ENCODE measurements around the gene ADGRD1.

ADGRD1 gene

DNA sequence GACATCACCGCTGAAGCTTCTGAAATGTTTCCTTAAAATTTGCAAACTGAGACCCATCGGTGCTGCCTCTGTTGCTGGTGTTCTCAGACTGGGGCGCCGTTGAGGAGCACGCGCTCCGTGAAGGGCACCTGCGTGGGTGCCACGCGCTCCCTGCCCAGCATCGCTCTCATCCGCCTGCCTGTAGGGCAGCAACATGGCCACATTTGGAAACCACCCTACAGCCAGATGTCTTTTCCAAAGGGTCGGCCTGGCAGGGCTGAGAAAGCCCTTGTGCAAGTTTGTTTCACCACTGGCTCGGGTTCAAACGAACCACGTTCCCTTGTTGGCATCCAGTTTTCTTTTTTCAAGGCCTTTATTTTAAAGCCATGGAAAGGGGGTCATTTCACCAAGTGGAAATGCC is 13.9 kb downstream of the ADGRD1 start:
- DNase-seq, result no peak

DNA sequence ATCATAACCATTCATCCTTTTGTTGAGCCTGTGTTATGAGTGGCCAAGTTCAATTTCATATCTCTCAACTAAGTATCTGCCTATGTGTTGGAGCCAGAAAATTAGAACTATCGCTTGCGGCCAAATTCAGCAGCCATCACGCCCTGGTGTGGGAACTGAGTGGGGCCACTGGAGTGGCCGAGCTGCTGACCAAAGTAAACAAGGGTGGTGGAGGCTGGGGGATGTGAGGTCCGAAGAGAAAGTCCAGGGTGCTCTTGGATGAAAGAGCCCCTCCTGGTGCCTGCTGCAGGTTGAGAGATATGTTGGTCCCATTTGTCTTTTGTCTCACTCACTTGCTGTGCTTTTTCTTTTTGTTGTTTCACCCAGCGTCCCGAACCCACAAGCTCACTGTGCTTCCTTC is 14.9 kb downstream of the ADGRD1 start:
- DNase-seq, result no peak

DNA sequence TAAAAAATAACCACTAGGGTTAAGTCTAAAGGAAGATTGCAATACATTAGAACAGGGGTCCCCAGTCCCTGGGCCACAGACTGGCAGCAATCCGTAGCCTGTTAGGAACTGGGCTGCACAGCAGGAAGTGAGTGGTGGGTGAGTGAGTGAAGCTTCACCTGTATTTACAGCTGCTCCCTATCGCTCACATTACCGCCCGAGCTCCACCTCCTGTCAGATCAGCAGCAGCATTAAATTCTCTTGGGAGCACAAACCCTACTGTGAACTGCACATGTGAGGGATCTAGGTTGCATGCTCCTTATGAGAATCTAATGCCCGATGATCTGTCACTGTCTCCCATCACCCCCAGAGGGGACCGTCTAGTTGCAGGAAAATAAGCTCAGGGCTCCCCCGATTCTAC is 15.5 kb downstream of the ADGRD1 start:
- no peak for DNase-seq

- DNase-seq, result no peak
Measured at GRCh38 chr12:130970165-130970907, 16.6 kb downstream of the ADGRD1 start.

DNA sequence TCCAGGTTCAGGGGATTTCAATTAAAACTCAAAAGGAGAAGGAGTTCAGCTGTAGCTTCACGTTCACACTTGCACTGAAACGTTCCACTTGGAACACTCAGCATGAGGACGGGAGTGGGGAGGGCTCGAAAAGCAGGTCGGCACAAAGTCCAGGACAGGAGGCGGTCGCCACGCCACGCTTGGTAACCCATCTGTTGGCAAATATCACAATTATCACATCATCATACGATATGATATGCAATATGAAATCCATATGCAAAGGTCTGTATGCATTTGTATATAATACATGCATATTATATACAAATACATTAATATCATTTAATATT is 17.2 kb downstream of the ADGRD1 start:
- DNase-seq, result no peak

GRCh38 chr12:130971925-130972585 is 18.3 kb downstream of the ADGRD1 start:
- DNase-seq, result no peak

DNA sequence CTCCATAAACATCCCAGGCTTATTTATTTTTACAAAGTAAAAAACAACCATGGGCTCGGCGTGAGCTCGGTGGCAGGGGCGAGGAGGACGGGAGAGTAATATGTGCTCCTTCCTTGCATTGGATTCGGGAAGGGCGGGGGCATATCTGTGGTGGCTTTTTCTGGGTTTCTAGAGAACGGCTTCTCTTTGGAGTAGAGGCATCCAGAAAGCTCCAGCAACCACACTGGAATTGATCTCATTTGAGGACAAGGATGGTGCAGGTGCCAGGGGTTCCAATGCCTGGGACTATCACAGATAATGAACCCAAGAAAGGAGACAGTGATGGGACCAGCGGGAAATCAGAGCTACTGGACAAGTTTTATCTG is 18.9 kb downstream of the ADGRD1 start:
- no peak for DNase-seq

DNA sequence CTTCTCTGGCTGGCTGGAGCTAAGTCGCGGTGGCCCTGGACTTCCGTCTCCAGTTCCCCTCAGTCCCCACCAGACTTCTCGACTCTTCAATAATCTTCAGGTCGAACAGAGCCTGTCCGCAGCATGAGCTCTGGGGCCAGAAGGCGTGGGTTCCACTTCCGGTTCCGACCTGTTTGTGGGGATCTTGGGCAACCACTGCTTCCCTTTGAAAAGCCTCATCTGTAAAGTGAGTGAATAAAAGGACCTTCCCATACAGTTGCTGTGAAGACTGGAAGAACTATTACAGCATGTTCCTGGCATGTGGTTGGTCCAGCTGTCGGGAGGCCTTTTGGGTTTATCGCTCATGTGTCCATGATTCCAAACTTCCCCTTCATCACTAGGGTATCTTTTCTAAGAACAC is 19.4 kb downstream of the ADGRD1 start:
- DNase-seq, result no peak

- no peak for DNase-seq
Measured at GRCh38 chr12:130973906-130974305, 20.2 kb downstream of the ADGRD1 start.

GRCh38 chr12:130975116-130975515 is 21.4 kb downstream of the ADGRD1 start:
- no peak for DNase-seq

GRCh38 chr12:130976171-130976720 is 22.5 kb downstream of the ADGRD1 start:
- DNase-seq, result no peak

GRCh38 chr12:130977046-130977742 is 23.5 kb downstream of the ADGRD1 start:
- DNase-seq, result no peak

GRCh38 chr12:130977743-130978095 is 24.0 kb downstream of the ADGRD1 start:
- no peak for DNase-seq

- DNase-seq, result no peak
Measured at GRCh38 chr12:130978785-130979184, 25.1 kb downstream of the ADGRD1 start.

GRCh38 chr12:130981074-130981742 is 27.5 kb downstream of the ADGRD1 start:
- DNase-seq, result no peak

GRCh38 chr12:130981911-130982310 is 28.2 kb downstream of the ADGRD1 start:
- DNase-seq, result no peak

GRCh38 chr12:130982565-130983225 is 29.0 kb downstream of the ADGRD1 start:
- no peak for DNase-seq

DNA sequence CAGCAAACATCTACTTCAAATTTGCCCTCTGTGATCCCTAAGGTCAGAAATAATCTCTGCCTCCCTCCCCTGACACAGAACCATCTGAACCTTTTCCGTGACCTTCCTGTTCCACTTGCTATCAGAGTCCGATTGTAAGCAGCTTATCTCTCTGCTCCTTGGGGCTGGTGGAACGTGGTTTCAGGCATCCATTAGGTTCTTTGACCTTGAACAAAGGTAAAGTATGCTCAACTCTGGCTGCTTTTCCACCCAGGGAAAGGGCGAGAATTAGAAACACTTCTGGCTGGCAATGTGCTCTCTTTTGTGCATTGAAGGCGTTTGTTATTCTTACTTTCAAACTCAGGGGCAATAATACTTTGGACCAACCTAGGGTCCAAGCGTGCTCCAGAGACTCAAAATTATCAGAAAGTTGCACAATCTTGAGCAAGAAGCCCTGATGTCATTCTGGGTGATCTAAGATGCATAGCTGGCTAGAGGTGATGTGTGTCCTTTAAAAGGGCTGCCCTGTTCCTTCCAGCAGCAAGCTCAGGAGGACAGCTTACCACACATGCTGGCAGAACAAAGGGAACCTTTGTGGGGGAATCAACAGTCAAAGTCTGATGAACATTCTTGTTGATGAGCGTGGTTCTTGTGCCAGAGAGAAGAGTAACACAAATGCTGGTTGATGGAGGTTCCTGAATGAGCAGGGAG is 29.8 kb downstream of the ADGRD1 start:
- no peak for DNase-seq

DNA sequence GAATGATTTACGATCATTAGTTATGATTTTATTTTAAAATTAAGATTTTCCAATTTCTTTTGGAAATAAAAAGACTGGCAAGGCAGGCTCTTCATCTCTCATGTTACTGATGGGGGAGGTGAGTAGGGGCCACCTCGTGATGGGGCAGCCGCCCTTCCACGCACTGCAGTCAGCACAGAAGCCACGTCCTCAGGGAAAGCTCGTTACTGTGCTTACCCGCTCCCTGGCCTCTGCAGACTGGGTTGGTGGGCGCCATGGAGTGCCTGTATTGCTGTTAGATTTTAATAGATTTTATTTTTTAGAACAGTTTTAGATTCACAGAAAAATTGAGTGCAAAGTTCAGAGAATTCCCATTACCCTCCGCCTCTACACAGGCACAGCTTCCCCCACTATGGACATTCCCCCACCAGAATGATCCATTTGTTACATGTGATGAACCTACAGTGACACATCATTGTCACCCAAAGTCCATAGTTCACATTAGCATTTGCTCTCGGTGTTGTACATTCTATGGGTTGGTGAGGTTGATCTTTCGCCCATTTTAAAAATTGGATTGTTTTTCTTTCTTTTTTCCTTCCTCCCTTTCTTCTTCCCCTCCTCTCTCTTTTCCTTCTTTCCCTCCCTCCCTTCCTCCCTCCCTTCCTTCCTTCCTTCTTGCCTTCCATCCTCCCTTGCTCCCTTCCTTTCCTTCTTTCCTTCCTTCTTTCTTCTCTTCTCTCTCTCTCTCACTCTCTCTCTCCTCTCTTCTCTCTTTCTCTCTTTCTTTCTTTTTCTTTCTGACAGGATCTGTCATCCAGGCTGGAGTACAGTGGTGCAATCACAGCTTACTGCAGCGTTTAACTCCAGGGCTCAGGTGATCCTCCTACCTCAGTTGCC is 30.7 kb downstream of the ADGRD1 start:
- no peak for DNase-seq

- no peak for DNase-seq
Measured at GRCh38 chr12:130987151-130987931, 33.6 kb downstream of the ADGRD1 start.

Data from stimulated activated CD4-positive, alpha-beta T cell treated with anti-CD3 and anti-CD28 coated beads, Interleukin-4, amount 100 ng/mL, for 24 hours (primary cell).